GM12891 (cell line): ENCODE data around the gene GABBR2.

Experiments used
- POLR2A ChIP-seq: IDR thresholded peaks from 2 replicates; pipeline ENCODE4 v1.6.1; 2011; ENCODE audit warnings: low read depth, low read length, control low read depth
- POLR2AphosphoS5 ChIP-seq: IDR thresholded peaks from 2 replicates; pipeline ENCODE4 v1.6.1; 2011; ENCODE audit warnings: low read depth, low read length, control low read depth
- POU2F2 ChIP-seq: IDR thresholded peaks from 2 replicates; pipeline ENCODE4 v1.6.1; 2011; ENCODE audit warnings: low read depth, mild to moderate bottlenecking, control low read depth, low read length, moderate library complexity
- SPI1 ChIP-seq: IDR thresholded peaks from 2 replicates; pipeline ENCODE4 v1.6.1; 2011; ENCODE audit warnings: low read depth, low read length, control low read depth

- TF ChIP-seq POLR2A (no peak), POLR2AphosphoS5 (no peak), SPI1 (no peak), POU2F2 (no peak)
Observed at GRCh38 chr9:98275159-98275558, 433.6 kb downstream of the GABBR2 start.
